HG03045 (cell line): Measurements from ENCODE around the gene VAMP4.
"Not testable (repeated sequence)": the region's sequence is repeated elsewhere in the genome, so short reads cannot be mapped to it uniquely, and the experiment has no call there.

Experiments
- ATAC-seq: cut with Tn5 transposase; IDR thresholded peaks from one replicate; pipeline ENCODE4 v1.9.1; 2021; ENCODE audit warnings: mild to moderate bottlenecking, moderate library complexity; ENCODE audit not compliant: unreplicated experiment

VAMP4 gene

GRCh38 chr1:171753182-171753581 lies 11.3 kb upstream of the VAMP4 start:
- ATAC-seq, result no peak

DNA sequence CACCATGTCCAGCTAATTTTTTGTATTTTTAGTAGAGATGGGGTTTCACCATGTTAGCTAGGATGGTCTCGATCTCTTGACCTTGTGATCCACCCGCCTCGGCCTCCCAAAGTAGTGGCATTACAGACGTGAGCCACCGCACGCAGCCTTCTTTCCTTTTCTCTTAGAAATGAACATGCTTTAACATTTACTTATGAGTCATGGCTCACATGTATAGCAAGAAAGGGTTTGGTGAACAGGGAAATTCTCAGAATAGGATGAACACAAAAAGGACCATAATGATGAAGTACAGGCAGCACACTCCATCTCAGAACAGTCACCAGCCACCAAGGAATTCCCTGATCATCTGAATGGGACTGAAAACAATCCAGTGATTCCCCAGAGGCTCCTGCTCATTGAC lies 9.4 kb upstream of the VAMP4 start:
- no peak for ATAC-seq

GRCh38 chr1:171748651-171749050 lies 6.8 kb upstream of the VAMP4 start:
- ATAC-seq, result no peak

DNA sequence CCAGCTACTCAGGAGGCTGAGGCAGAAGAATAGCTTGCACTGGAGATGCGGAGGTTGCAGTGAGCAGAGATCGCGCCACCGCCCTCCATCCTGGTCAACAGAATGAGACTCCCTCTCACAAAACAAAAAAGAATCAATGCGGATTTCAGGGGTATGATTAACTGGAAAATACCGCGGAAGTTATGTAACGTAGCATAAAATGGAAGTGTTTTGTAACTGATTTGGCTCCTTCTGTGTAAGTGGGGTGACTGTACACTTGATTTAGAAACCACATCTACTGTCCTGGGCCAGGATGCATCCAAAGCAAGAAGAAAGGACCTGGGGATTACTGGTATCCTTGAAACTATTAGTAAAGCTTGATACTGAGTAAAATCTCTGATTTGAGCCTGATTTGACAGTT lies 3.1 kb upstream of the VAMP4 start:
- no peak for ATAC-seq

DNA sequence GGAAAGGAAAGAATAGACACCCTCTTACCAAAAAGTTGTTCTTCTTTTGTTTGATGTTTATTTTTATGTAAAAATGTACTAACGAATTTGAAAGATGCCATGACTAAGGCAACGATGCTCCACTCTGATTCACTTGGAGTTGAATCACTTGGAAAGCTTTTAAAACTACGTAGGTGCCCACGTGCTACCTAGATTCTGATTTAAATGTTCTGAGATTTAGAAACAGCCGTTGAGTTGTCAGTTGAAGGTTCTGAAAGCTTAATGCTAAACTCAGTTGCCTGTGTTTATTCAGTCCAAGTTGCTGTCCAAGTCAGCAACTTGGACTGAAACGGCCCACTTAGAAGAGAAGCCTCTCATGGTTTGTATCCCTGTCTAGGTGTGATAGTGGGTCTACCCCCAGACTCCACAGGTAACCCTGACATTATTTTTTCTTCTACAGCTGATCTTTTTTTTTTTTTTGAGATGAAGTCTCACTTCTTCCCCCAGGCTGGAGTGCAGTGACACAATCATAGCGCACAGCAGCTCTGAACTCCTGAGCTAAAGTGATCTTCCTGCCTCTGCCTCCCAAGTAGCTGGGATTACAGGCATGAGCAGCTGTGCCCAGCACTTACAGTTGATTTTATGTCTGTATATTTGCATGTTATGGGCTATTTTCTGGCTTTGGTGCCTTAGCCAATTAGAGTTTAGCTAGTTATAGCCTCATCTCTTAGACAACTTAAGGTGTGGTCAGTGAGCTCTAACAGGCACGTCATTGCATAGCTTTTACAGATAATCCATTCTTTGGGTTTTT lies 1.4 kb upstream of the VAMP4 start:
- no peak for ATAC-seq

GRCh38 chr1:171742577-171742922 lies 685 bp upstream of the VAMP4 start:
- peak; percentile 8 for ATAC-seq

GRCh38 chr1:171740987-171741871 lies 636 bp downstream of the VAMP4 start:
- peak; percentile 22 for ATAC-seq

DNA sequence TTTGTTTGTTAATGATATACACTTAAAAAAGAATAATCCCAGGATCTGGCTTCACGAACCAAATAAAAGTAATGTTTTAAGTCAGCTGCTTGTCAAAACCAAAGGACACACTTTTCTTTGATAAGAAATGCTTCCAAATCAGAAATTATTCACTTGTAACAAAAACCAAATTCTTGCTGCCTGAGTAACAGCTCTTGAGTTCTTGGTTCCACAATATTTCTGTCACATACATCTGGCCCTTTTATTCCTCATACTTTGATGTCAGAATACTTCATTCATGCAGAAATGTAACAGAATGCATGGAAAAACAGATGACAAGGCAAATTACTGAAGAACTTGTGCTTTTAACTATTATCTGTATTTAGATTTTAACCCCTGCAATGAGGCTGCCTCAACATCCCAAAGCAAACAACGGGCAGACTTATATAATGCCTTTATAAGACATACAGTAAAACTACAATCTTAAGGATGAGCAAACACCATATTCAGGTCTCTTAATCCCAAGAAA lies 1.5 kb downstream of the VAMP4 start:
- no peak for ATAC-seq

GRCh38 chr1:171739656-171740055 lies 2.2 kb downstream of the VAMP4 start:
- no peak for ATAC-seq

- no peak for ATAC-seq
These were observed 3.0 kb downstream of the VAMP4 start for GRCh38 chr1:171738911-171739310.

DNA sequence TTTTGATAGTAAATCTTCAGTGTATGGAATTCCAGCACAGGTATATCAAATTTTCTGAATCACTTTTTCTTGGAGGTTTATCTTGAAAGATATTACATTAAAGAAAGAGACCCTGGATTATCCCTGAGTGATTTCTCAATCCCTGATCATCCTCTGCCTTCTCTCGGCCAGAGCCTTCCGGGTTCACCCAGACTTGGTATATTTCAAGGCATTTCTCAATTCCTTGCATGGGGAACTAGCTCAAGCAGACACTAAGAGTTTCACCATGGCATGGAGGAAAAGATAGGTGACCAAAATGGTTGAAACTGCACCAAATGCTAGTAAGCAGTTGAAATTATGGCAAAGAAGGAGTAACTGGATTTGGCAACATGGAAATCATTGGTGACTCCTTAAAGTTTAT lies 5.7 kb downstream of the VAMP4 start:
- no peak for ATAC-seq

DNA sequence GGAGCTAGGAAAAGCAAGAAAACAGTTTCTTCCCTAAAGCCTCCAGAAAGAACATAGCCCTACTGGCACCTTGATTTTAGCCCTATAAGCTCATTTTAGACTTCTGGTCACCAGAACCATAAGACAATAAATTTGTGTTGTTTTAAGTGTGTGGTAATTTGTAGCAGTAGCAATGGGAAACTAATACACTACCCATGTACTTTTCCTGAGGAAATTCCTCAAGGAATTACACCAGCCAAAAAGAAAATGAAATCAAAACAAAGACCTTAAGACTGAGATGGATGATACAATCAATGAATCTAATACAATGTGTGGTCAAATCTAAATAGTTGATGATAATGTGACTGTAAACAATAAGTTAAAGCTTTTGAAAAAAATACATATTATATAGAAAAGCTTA lies 11.8 kb downstream of the VAMP4 start:
- ATAC-seq, result no peak

DNA sequence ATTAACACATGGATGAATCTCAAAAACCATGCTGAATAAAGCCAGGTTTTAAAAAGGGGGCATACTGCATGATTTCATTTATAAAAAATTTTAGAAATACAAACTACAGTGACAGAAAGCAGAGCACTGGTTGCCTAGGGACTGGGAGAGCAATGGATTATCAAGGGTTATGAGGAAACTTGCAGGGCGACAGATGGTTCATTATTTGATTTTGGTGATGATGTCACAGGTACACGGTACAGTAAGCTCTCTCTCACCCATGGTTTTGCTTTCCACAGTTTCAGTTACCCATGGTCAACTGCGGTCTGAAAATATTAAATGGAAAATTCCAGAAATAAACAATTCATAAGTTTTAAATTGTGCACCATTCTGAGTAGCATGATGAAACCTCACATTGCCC lies 14.1 kb downstream of the VAMP4 start:
- ATAC-seq, result no peak

- not testable (repeated sequence) for ATAC-seq
These were observed 18.7 kb downstream of the VAMP4 start for GRCh38 chr1:171723180-171723579.

DNA sequence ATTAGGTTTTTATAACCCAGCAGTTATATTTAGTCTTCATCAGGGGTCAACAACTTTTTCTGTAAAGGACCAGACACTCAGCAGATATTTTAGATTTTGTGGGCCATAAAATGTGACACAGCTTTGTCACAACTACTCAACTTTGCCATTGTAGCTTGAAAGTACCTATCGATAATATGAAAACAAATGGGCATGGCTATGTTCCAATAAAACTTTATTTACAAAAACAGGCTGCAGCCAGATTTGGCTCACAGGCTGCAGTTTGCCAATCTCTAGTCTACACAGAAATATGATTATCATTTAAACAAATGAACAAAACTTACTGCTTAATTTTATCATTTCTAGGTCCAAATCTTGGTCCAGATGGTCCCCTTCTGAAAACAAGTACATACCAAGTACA lies 23.0 kb downstream of the VAMP4 start:
- no peak for ATAC-seq

DNA sequence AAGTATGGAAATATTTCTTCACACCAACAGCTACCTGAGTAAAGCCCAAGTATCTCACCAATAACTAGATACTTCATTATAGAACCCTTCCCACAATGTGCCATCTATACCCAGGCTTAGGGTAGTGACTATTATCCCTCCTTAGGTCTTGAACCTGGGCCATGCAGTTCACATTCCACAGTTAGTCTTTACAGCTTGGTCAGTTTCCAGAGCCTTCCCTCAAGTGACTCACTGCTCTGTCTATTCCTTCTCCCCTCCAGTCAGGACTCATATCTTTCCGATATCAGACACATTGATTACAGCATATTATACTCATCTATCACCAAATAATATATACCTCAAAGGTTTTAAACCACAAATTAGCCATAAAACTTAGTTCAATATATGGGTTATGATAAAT lies 23.6 kb downstream of the VAMP4 start:
- no peak for ATAC-seq

DNA sequence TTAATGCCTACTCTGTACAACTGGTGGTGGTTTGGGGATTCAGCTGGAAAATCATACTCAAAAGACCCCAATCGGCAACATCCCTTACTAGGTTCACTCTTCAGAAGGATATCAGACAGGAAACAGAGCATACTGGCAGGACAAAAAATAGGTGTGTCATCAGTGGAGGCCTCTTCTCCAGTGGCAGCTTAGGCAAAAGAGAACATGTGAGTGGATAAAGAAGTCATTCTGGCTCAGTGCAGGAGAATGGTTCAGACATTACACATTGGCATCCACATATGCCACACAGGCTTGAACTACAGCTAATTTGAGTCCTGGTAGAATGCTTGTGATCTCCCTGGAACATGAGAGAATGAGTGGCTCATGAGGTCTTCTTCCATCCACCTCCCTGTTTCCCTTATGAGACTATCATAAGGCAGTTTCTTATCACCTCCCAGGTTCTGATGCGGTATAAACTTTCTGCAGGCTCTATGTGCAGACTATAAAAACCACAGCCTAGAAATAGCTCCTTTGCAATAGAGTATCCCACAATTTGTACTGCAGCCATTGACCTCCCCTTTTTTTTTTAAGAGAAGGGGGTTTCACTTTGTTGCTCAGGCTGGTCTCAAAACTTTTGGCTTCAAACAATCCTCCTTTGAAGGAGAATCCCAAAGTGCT lies 24.7 kb downstream of the VAMP4 start:
- ATAC-seq, result no peak

GRCh38 chr1:171716616-171717015 lies 25.2 kb downstream of the VAMP4 start:
- ATAC-seq, result no peak

DNA sequence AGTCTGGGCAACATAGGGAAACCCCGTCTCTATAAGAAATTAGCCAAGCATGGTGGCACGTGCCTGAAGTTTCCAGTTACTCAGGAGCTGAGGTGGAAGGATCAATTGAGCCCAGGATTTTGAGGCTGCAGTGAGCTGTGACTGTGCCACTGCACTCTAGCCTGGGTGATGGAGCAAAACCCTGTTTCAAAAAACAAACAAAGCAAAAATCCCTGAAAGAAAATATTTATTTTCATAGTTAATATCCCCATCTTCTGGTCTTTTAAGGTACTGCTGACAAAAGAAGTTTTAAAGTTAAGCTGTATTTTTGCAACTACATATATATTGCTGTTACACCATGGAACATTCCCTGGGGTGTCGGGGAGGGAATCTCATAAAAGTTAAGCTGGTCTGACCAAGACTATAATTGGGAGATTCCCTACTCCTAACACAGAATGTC lies 26.0 kb downstream of the VAMP4 start:
- ATAC-seq, result no peak

GRCh38 chr1:171712341-171712740 lies 29.5 kb downstream of the VAMP4 start:
- ATAC-seq, result no peak

- no peak for ATAC-seq
These were observed 30.2 kb downstream of the VAMP4 start for GRCh38 chr1:171711643-171712042.
